PFSK-1 (cell line): ENCODE results near the gene CD276.

Experiments used
- FOXP2 ChIP-seq: optimal IDR thresholded peaks from 2 replicates; pipeline ENCODE3; 2011; ENCODE audit warnings: borderline replicate concordance, control low read depth, inconsistent platforms; ENCODE audit not compliant: insufficient read depth; ENCODE audit errors: extremely low read length, extremely low read depth
- POLR2AphosphoS5 ChIP-seq: IDR thresholded peaks from 2 replicates; pipeline ENCODE4 v1.6.1; 2012; ENCODE audit warnings: low read depth, mild to moderate bottlenecking, control low read depth, low read length, moderate library complexity
- SIN3A ChIP-seq: IDR thresholded peaks from 2 replicates; pipeline ENCODE4 v1.6.1; 2012; ENCODE audit warnings: mild to moderate bottlenecking, low read length, moderate library complexity, borderline replicate concordance; ENCODE audit not compliant: insufficient read depth
- TAF1 ChIP-seq: IDR thresholded peaks from 2 replicates; pipeline ENCODE4 v1.6.1; 2012; ENCODE audit warnings: low read length, control low read depth, borderline replicate concordance; ENCODE audit not compliant: insufficient read depth
- TF ChIP-seq, protein P1 (sequence below), 2 experiments: IDR thresholded peaks; 2 replicates each; pipeline versions ENCODE4 v1.6.1 to v1.8.0; 2011 to 2012; ENCODE audit warnings: low read depth in 2 of 2, low read length in 2 of 2, control low read depth in 1 of 2, inconsistent platforms in 1 of 2, mild to moderate bottlenecking in 1 of 2, moderate library complexity in 1 of 2; ENCODE audit not compliant: insufficient read depth in 1 of 2

DNA sequence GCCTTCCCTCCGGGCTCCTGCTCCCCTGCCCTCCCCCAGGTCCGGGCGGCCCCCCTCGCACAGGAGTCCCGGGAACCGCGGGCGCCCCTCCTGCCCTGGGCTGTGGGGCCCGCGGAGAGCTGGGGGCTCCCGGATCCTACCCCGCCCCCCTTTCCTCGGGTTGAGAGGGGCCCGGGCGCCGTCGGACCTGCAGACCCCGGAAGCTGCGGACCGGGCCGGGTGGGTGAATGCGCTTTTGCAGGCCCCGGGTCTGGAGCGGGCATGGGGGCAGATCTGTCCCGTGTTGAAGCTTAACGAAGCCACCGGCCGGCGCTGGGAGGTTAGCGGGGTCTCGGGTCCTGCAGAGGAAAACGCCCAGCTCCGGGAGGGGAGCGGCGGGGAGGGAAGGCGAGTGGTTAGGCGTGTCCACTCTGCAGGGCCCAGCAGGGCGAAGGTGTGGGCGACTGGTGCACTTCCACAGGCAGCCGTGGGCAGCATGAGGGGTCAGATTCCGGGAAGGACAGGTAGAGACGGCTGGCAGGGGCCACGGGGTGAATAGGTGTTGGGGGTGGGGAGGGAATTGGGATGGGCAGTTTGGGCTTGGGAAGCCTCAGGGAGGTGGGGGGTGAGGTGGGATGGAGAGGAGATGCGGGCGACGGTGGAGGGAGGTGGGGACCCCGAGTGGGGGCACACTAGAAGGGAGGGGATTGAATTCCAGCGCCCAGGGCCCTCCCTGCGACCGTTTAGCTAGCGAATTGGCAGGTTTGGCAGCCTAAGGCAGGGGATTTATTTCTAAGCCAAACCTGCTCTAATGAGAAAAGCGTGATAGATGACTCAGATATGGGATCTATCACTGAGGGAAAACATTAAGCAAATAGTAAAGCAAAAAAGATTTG is 635 bp downstream of the CD276 start:
- no peak for TF ChIP-seq TAF1
- TF ChIP-seq, protein P1, sequence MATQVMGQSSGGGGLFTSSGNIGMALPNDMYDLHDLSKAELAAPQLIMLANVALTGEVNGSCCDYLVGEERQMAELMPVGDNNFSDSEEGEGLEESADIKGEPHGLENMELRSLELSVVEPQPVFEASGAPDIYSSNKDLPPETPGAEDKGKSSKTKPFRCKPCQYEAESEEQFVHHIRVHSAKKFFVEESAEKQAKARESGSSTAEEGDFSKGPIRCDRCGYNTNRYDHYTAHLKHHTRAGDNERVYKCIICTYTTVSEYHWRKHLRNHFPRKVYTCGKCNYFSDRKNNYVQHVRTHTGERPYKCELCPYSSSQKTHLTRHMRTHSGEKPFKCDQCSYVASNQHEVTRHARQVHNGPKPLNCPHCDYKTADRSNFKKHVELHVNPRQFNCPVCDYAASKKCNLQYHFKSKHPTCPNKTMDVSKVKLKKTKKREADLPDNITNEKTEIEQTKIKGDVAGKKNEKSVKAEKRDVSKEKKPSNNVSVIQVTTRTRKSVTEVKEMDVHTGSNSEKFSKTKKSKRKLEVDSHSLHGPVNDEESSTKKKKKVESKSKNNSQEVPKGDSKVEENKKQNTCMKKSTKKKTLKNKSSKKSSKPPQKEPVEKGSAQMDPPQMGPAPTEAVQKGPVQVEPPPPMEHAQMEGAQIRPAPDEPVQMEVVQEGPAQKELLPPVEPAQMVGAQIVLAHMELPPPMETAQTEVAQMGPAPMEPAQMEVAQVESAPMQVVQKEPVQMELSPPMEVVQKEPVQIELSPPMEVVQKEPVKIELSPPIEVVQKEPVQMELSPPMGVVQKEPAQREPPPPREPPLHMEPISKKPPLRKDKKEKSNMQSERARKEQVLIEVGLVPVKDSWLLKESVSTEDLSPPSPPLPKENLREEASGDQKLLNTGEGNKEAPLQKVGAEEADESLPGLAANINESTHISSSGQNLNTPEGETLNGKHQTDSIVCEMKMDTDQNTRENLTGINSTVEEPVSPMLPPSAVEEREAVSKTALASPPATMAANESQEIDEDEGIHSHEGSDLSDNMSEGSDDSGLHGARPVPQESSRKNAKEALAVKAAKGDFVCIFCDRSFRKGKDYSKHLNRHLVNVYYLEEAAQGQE (IDR thresholded peaks at IDR 0.05; ENCODE audit: insufficient read depth in 1 of 2, low read depth in 2 of 2, low read length in 2 of 2): no peak
- no peak for TF ChIP-seq POLR2AphosphoS5
- no peak for TF ChIP-seq SIN3A
- TF ChIP-seq FOXP2: no peak
